ENCODE results near the gene RNU1-2.
"Not testable (repeated sequence)": the region's sequence is repeated elsewhere in the genome, so short reads cannot be mapped to it uniquely, and the experiment has no call there.

- not testable (repeated sequence) for TF ChIP-seq POLR2A, CTCF (IDR thresholded peaks at IDR 0.05)
Measured at GRCh38 chr1:16898298-16898697, 2.5 kb downstream of the RNU1-2 start.
